ENCODE data around the gene INPP4A. TPM values are rescaled to one million over a fixed set of nuclear protein-coding genes. Genes with fewer than 3 reads are reported as not detected.
"Not testable (repeated sequence)": the region's sequence is repeated elsewhere in the genome, so short reads cannot be mapped to it uniquely, and the experiment has no call there.

INPP4A gene
- polyA plus RNA-seq, 1 donor from 2014 or later, result 51.4 TPM

GRCh38 chr2:98415719-98416248 lies 28.9 kb upstream of the INPP4A start:
- H3K9me2 ChIP-seq (ENCODE audit: insufficient read depth, low read length); H3K9ac ChIP-seq (ENCODE audit: low read length): not testable (repeated sequence)

GRCh38 chr2:98416383-98417159 lies 28.1 kb upstream of the INPP4A start:
- no peaks in the 10 kb centered on the region for H3K36me3 ChIP-seq (ENCODE audit: insufficient read depth, low read length)
- no peak overlapping the region for H3K4me2 ChIP-seq (ENCODE audit: low read length)
- H3K9ac ChIP-seq (ENCODE audit: low read length), result no peak overlapping the region
- H3K27me3 ChIP-seq (ENCODE audit: insufficient read depth, low read depth, low read length), result no peaks in the 10 kb centered on the region
- H3F3A ChIP-seq (ENCODE audit: insufficient read depth, low read length, poor library complexity, severe bottlenecking), result no peaks in the 10 kb centered on the region
- no peak overlapping the region for H2AFZ ChIP-seq (ENCODE audit: low read depth, low read length)
- no peaks in the 10 kb centered on the region for H3K9me2 ChIP-seq (ENCODE audit: insufficient read depth, low read length)
- TF ChIP-seq CTCF (IDR thresholded peaks at IDR 0.05; ENCODE audit: poor library complexity, severe bottlenecking), result no peak
- no peak for TF ChIP-seq TAF1 (IDR thresholded peaks at IDR 0.05; ENCODE audit: low read depth)
- no peak for TF ChIP-seq RAD21 (conservative IDR thresholded peaks at IDR 0.05)
- TF ChIP-seq SMC3 (conservative IDR thresholded peaks at IDR 0.05; ENCODE audit: poor library complexity), result no peak
- TF ChIP-seq EP300 (conservative IDR thresholded peaks at IDR 0.05; ENCODE audit: poor library complexity, severe bottlenecking), result no peak
- no peak for TF ChIP-seq EZH2 (IDR thresholded peaks at IDR 0.05; ENCODE audit: borderline replicate concordance, insufficient read depth, low read length, poor library complexity, severe bottlenecking)
- no peaks in the 10 kb centered on the region for H3K79me2 ChIP-seq (replicated peaks; ENCODE audit: insufficient read depth, low read length)
- H4K20me1 ChIP-seq (ENCODE audit: insufficient read depth), result no peaks in the 10 kb centered on the region
- H3K9me3 ChIP-seq (ENCODE audit: low read length), result no peaks in the 10 kb centered on the region
- no peak overlapping the region for H3K27ac ChIP-seq (ENCODE audit: low read length)
- no peak overlapping the region for H3K4me3 ChIP-seq (ENCODE audit: low read length)

More at GRCh38 chr2:98415719-98416248, 28.9 kb upstream of the INPP4A start:
- H3F3A ChIP-seq (ENCODE audit: insufficient read depth, low read length, poor library complexity, severe bottlenecking); H2AFZ ChIP-seq (ENCODE audit: low read depth, low read length); H3K27ac ChIP-seq (ENCODE audit: low read length); H3K4me3 ChIP-seq (ENCODE audit: low read length); H3K27me3 ChIP-seq (ENCODE audit: insufficient read depth, low read depth, low read length); H3K4me2 ChIP-seq (ENCODE audit: low read length); H3K36me3 ChIP-seq (ENCODE audit: insufficient read depth, low read length); H3K9me3 ChIP-seq (ENCODE audit: low read length); H3K79me2 ChIP-seq (replicated peaks; ENCODE audit: insufficient read depth, low read length); H4K20me1 ChIP-seq (ENCODE audit: insufficient read depth): not testable (repeated sequence)

GRCh38 chr2:98419544-98419943 lies 25.1 kb upstream of the INPP4A start:
- no peaks in the 10 kb centered on the region for H3K36me3 ChIP-seq (ENCODE audit: insufficient read depth, low read length)
- H3K4me2 ChIP-seq (ENCODE audit: low read length), result no peak overlapping the region
- no peak overlapping the region for H3K9ac ChIP-seq (ENCODE audit: low read length)
- H2AFZ ChIP-seq (ENCODE audit: low read depth, low read length), result no peak overlapping the region
- H3K9me2 ChIP-seq (ENCODE audit: insufficient read depth, low read length), result no peaks in the 10 kb centered on the region
- no peaks in the 10 kb centered on the region for H3K9me3 ChIP-seq (ENCODE audit: low read length)
- no peaks in the 10 kb centered on the region for H4K20me1 ChIP-seq (ENCODE audit: insufficient read depth)
- H3K79me2 ChIP-seq (replicated peaks; ENCODE audit: insufficient read depth, low read length), result no peaks in the 10 kb centered on the region
- TF ChIP-seq REST (IDR thresholded peaks at IDR 0.05; ENCODE audit: borderline replicate concordance) (no peak), TAF1 (IDR thresholded peaks at IDR 0.05; ENCODE audit: low read depth) (no peak), EP300 (conservative IDR thresholded peaks at IDR 0.05; ENCODE audit: poor library complexity, severe bottlenecking) (no peak), MXI1 (conservative IDR thresholded peaks at IDR 0.05; ENCODE audit: poor library complexity, severe bottlenecking) (no peak), POLR2AphosphoS5 (IDR thresholded peaks at IDR 0.05) (no peak), EZH2 (IDR thresholded peaks at IDR 0.05; ENCODE audit: borderline replicate concordance, insufficient read depth, low read length, poor library complexity, severe bottlenecking) (no peak), CTCF (IDR thresholded peaks at IDR 0.05; ENCODE audit: poor library complexity, severe bottlenecking) (no peak)
- no peak overlapping the region for H3K4me3 ChIP-seq (ENCODE audit: low read length)
- no peaks in the 10 kb centered on the region for H3F3A ChIP-seq (ENCODE audit: insufficient read depth, low read length, poor library complexity, severe bottlenecking)
- no peaks in the 10 kb centered on the region for H3K27me3 ChIP-seq (ENCODE audit: insufficient read depth, low read depth, low read length)
- H3K27ac ChIP-seq (ENCODE audit: low read length), result no peak overlapping the region
